GM12878 (cell line): Measurements from ENCODE around the gene GSTM5. TPM values are rescaled to one million over a fixed set of nuclear protein-coding genes. Genes with fewer than 3 reads are reported as not detected.

Experiments used
- ELK1 ChIP-seq: IDR thresholded peaks from 2 replicates; pipeline ENCODE4 v1.6.1; 2012; ENCODE audit warnings: low read depth, low read length, improper control_type of control experiment
- FOXM1 ChIP-seq: IDR thresholded peaks from 2 replicates; pipeline ENCODE4 v1.6.1; 2012; ENCODE audit warnings: low read depth, mild to moderate bottlenecking, inconsistent platforms, low read length, moderate library complexity
- KDM1A ChIP-seq: fragments of 200-600 bp; sonication (generic); IDR thresholded peaks from 2 replicates; pipeline ENCODE4 v1.6.1; 2016; ENCODE audit warnings: borderline replicate concordance
- KLF5 ChIP-seq: fragments of 450-650 bp; IDR thresholded peaks from 2 replicates; pipeline ENCODE4 v1.6.1; 2014; ENCODE audit warnings: mild to moderate bottlenecking; ENCODE audit not compliant: partially characterized antibody
- PAX5 ChIP-seq: IDR thresholded peaks from 2 replicates; pipeline ENCODE4 v1.6.1; 2011; ENCODE audit warnings: low read depth, low read length, borderline replicate concordance
- polyA plus RNA-seq, 11 experiments: library from polyadenylated mRNA; depleted of rRNA in 4 of 11; unstranded in 6 of 11; stranded (reverse) in 5 of 11; fragments of >200 nt; fragmentation: Nextera tagmentation in 4 of 11; fragmentation: Illumina TruSeq in 1 of 11; extraction: Ambion mirVana in 4 of 11; extraction: Trizol in 1 of 11; gene quantifications; 1 replicate in 1 of 11; 2 replicates in 10 of 11; pipeline versions ENCODE4 v1.2.1 to v1.2.3, GENCODE V29; 2011 to 2016; ENCODE audit warnings: inconsistent platforms in 2 of 11, missing spikeins in 2 of 11, low read depth in 1 of 11
- total RNA-seq, 4 experiments: library from RNA; depleted of rRNA in 3 of 4; stranded (reverse); fragments of >200 nt in 3 of 4; fragmentation: Illumina TruSeq in 1 of 4; extraction: Trizol in 1 of 4; gene quantifications; 2 replicates each; pipeline versions ENCODE4 v1.2.1 to v1.2.3, GENCODE V29; 2013 to 2021
- TF ChIP-seq, protein P1 (sequence below): fragments of 450-650 bp; IDR thresholded peaks from 2 replicates; pipeline ENCODE4 v1.6.1; 2018; ENCODE audit warnings: mild to moderate bottlenecking, low read depth, moderate library complexity; ENCODE audit not compliant: partially characterized antibody
- TF ChIP-seq, protein P2 (sequence below): IDR thresholded peaks from 2 replicates; pipeline ENCODE4 v1.6.1; 2011; ENCODE audit warnings: low read depth, low read length, improper control_type of control experiment, borderline replicate concordance

Gene GSTM5
- total and polyA plus RNA-seq, 10 of the 15 experiments (the other 5 are each of a cell fraction or from before 2014, with no cell fraction given) = 0.10 to 0.37 (median 0.26) TPM; not detected in 1

GRCh38 chr1:109722908-109723691 is 11.0 kb downstream of the GSTM5 start (continued):
- TF ChIP-seq KLF5 (no peak), FOXM1 (no peak), ELK1 (no peak), PAX5 (no peak), KDM1A (no peak)
- TF ChIP-seq, protein P1, sequence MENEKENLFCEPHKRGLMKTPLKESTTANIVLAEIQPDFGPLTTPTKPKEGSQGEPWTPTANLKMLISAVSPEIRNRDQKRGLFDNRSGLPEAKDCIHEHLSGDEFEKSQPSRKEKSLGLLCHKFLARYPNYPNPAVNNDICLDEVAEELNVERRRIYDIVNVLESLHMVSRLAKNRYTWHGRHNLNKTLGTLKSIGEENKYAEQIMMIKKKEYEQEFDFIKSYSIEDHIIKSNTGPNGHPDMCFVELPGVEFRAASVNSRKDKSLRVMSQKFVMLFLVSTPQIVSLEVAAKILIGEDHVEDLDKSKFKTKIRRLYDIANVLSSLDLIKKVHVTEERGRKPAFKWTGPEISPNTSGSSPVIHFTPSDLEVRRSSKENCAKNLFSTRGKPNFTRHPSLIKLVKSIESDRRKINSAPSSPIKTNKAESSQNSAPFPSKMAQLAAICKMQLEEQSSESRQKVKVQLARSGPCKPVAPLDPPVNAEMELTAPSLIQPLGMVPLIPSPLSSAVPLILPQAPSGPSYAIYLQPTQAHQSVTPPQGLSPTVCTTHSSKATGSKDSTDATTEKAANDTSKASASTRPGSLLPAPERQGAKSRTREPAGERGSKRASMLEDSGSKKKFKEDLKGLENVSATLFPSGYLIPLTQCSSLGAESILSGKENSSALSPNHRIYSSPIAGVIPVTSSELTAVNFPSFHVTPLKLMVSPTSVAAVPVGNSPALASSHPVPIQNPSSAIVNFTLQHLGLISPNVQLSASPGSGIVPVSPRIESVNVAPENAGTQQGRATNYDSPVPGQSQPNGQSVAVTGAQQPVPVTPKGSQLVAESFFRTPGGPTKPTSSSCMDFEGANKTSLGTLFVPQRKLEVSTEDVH = no peak
- TF ChIP-seq, protein P2, sequence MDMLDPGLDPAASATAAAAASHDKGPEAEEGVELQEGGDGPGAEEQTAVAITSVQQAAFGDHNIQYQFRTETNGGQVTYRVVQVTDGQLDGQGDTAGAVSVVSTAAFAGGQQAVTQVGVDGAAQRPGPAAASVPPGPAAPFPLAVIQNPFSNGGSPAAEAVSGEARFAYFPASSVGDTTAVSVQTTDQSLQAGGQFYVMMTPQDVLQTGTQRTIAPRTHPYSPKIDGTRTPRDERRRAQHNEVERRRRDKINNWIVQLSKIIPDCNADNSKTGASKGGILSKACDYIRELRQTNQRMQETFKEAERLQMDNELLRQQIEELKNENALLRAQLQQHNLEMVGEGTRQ = no peak
- TF ChIP-seq, all 136 proteins: peak for 0
